Heart left ventricle (tissue), 13 donors: ENCODE results near the gene NTM.
"Not testable (repeated sequence)": the region's sequence is repeated elsewhere in the genome, so short reads cannot be mapped to it uniquely, and the experiment has no call there.

Source experiments
- POLR2A ChIP-seq, 2 donors: fragments of 450-650 bp; IDR thresholded peaks; one replicate each; pipeline ENCODE4 v1.6.1; 2017; ENCODE audit warnings: antibody characterized with exemption in 2 of 2, mild to moderate bottlenecking in 2 of 2, moderate library complexity in 2 of 2
- TF ChIP-seq, protein P1 (sequence below), 12 donors: fragments of 200-600 bp; sonication (generic) in 4 of 12; IDR thresholded peaks; one replicate each; pipeline versions ENCODE4 v1.5.0 to v1.8.0; 2018 to 2022; ENCODE audit warnings: antibody characterized with exemption in 12 of 12, mild to moderate bottlenecking in 5 of 12
- donor health status: ischemic (EF 13 %, LVEDD 7.1; RV severe dilation, severe dysfunction).
- donor health status: DM: no; HTN: yes; CAD: no.
- donor health status: DM: no; HTN: no; CAD: no.
- donor health status: ischemic (EF 25% LVEDD 6.9; RV normal size, moderate dysfunction).
- donor health status: ischemic (EF 25% LVEDD 5.7; RV mildly dilated, moderate dysfunction).
- donor health status: ischemic (EF 35%, LVEDD 5.7; RV mildly dilated, moderate dysfunction).
- donor health status: nonischemic (EF 11% LVEDD 7.7; RV severe dilation, severe dysfunction).
- donor health status: DM: yes; HTN: yes; CAD: no.
- donor health status: PGD.
- donor health status: ischemic (EF 29% LVEDD 5.4; RV normal size, mild dysfunction).
- donor health status: nonischemic (EF 23%, LVEDD 6.1; RV moderate dilation, normal function).

GRCh38 chr11:131341900-131342299 lies 28.5 kb upstream of the NTM start:
- TF ChIP-seq, protein P1, sequence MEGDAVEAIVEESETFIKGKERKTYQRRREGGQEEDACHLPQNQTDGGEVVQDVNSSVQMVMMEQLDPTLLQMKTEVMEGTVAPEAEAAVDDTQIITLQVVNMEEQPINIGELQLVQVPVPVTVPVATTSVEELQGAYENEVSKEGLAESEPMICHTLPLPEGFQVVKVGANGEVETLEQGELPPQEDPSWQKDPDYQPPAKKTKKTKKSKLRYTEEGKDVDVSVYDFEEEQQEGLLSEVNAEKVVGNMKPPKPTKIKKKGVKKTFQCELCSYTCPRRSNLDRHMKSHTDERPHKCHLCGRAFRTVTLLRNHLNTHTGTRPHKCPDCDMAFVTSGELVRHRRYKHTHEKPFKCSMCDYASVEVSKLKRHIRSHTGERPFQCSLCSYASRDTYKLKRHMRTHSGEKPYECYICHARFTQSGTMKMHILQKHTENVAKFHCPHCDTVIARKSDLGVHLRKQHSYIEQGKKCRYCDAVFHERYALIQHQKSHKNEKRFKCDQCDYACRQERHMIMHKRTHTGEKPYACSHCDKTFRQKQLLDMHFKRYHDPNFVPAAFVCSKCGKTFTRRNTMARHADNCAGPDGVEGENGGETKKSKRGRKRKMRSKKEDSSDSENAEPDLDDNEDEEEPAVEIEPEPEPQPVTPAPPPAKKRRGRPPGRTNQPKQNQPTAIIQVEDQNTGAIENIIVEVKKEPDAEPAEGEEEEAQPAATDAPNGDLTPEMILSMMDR (IDR thresholded peaks at IDR 0.05) = not testable (repeated sequence)
- not testable (repeated sequence) for TF ChIP-seq POLR2A (IDR thresholded peaks at IDR 0.05)
